Activated T-cell treated with anti-CD3 and anti-CD28 coated beads, Interleukin-2, amount 50 U/mL, for 48 hours (primary cell): ENCODE results near the gene EGFL7.
A peak's percentile ranks its signal among the peaks of the same experiment; 100 is the strongest.

Experiments
- DNase-seq, 2 experiments: peaks; one replicate each; pipeline ENCODE4 v3.0.0-alpha.2; 2020

The EGFL7 gene

GRCh38 chr9:136645352-136645902 lies 17.3 kb upstream of the EGFL7 start:
- DNase-seq: no peak

GRCh38 chr9:136645903-136646754 lies 16.6 kb upstream of the EGFL7 start:
- DNase-seq: no peak

- no peak for DNase-seq
Observed at GRCh38 chr9:136646827-136647711, 15.6 kb upstream of the EGFL7 start.

GRCh38 chr9:136648751-136649150 lies 14.0 kb upstream of the EGFL7 start:
- DNase-seq: no peak

GRCh38 chr9:136650021-136650420 lies 12.7 kb upstream of the EGFL7 start:
- no peak for DNase-seq

- no peak for DNase-seq
Observed at GRCh38 chr9:136650648-136651047, 12.1 kb upstream of the EGFL7 start.

- DNase-seq: no peak
Observed at GRCh38 chr9:136651860-136652259, 10.9 kb upstream of the EGFL7 start.

- DNase-seq: no peak
Observed at GRCh38 chr9:136653323-136654079, 9.2 kb upstream of the EGFL7 start.

- no peak for DNase-seq
Observed at GRCh38 chr9:136654820-136655535, 7.7 kb upstream of the EGFL7 start.

GRCh38 chr9:136655536-136656182 lies 7.1 kb upstream of the EGFL7 start:
- DNase-seq: no peak

GRCh38 chr9:136656183-136656738 lies 6.5 kb upstream of the EGFL7 start:
- DNase-seq: no peak

GRCh38 chr9:136656795-136657611 lies 5.7 kb upstream of the EGFL7 start:
- DNase-seq: peak in 1 of 2 experiments; percentile 19

GRCh38 chr9:136657974-136658848 lies 4.5 kb upstream of the EGFL7 start:
- no peak for DNase-seq

GRCh38 chr9:136658849-136659535 lies 3.7 kb upstream of the EGFL7 start:
- DNase-seq: peak in 1 of 2 experiments; percentile 22

GRCh38 chr9:136659861-136660784 lies 2.6 kb upstream of the EGFL7 start:
- peak in 1 of 2 experiments; percentile 18 for DNase-seq

GRCh38 chr9:136660971-136661550 lies 1.7 kb upstream of the EGFL7 start:
- peak in 1 of 2 experiments; percentile 20 for DNase-seq
